ENCODE data around the gene HIVEP3.

- TF ChIP-seq CTCF (IDR thresholded peaks at IDR 0.05; ENCODE audit: low read length): no peak
- no peak for TF ChIP-seq EZH2 (IDR thresholded peaks at IDR 0.05; ENCODE audit: borderline replicate concordance, low read length)
Observed at GRCh38 chr1:41515778-41516167, 402.9 kb downstream of the HIVEP3 start.

Data from OCI-LY1 (cell line).